Measurements from ENCODE around the gene ANKRD44. TPM values are rescaled to one million over a fixed set of nuclear protein-coding genes. Genes with fewer than 3 reads are reported as not detected.
A peak's percentile ranks its signal among the peaks of the same experiment; 100 is the strongest.
"Not testable (repeated sequence)": the region's sequence is repeated elsewhere in the genome, so short reads cannot be mapped to it uniquely, and the experiment has no call there.

ANKRD44 gene
- total RNA-seq, 1 donor from 2014 or later, result 40.6 TPM

GRCh38 chr2:197259470-197259999, 51.0 kb downstream of the ANKRD44 start:
- no peak for DNase-seq (ENCODE audit: low spot score)

- no peak for DNase-seq (ENCODE audit: low spot score)
These were observed 52.0 kb downstream of the ANKRD44 start for GRCh38 chr2:197258580-197258979.

GRCh38 chr2:197256547-197257170, 53.9 kb downstream of the ANKRD44 start:
- no peak for DNase-seq (ENCODE audit: low spot score)

- no peak for DNase-seq (ENCODE audit: low spot score)
These were observed 54.6 kb downstream of the ANKRD44 start for GRCh38 chr2:197256021-197256420.

GRCh38 chr2:197255543-197255942, 55.0 kb downstream of the ANKRD44 start:
- peak; percentile 74 for DNase-seq (ENCODE audit: low spot score)

- no peak for DNase-seq (ENCODE audit: low spot score)
These were observed 55.6 kb downstream of the ANKRD44 start for GRCh38 chr2:197254776-197255530.

- no peak for DNase-seq (ENCODE audit: low spot score)
These were observed 59.0 kb downstream of the ANKRD44 start for GRCh38 chr2:197251576-197251975.

- no peak for DNase-seq (ENCODE audit: low spot score)
These were observed 59.4 kb downstream of the ANKRD44 start for GRCh38 chr2:197251163-197251562.

GRCh38 chr2:197250084-197250397, 60.5 kb downstream of the ANKRD44 start:
- no peak for DNase-seq (ENCODE audit: low spot score)

GRCh38 chr2:197249381-197250083, 61.0 kb downstream of the ANKRD44 start:
- no peak for DNase-seq (ENCODE audit: low spot score)

GRCh38 chr2:197248623-197249022, 62.0 kb downstream of the ANKRD44 start:
- no peak for DNase-seq (ENCODE audit: low spot score)

GRCh38 chr2:197248001-197248401, 62.6 kb downstream of the ANKRD44 start:
- DNase-seq (ENCODE audit: low spot score), result no peak

GRCh38 chr2:197247083-197247482, 63.5 kb downstream of the ANKRD44 start:
- DNase-seq (ENCODE audit: low spot score), result no peak

GRCh38 chr2:197245829-197246804, 64.5 kb downstream of the ANKRD44 start:
- no peak for DNase-seq (ENCODE audit: low spot score)

- DNase-seq (ENCODE audit: low spot score), result no peak
These were observed 66.2 kb downstream of the ANKRD44 start for GRCh38 chr2:197244349-197244748.

- DNase-seq (ENCODE audit: low spot score), result no peak
These were observed 67.9 kb downstream of the ANKRD44 start for GRCh38 chr2:197242719-197243118.

GRCh38 chr2:197241596-197241995, 69.0 kb downstream of the ANKRD44 start:
- DNase-seq (ENCODE audit: low spot score), result no peak

GRCh38 chr2:197241153-197241552, 69.4 kb downstream of the ANKRD44 start:
- DNase-seq (ENCODE audit: low spot score), result no peak

- DNase-seq (ENCODE audit: low spot score), result no peak
These were observed 70.0 kb downstream of the ANKRD44 start for GRCh38 chr2:197240421-197241041.

- DNase-seq (ENCODE audit: low spot score), result not testable (repeated sequence)
These were observed 70.6 kb downstream of the ANKRD44 start for GRCh38 chr2:197240018-197240417.

- DNase-seq (ENCODE audit: low spot score), result no peak
These were observed 71.1 kb downstream of the ANKRD44 start for GRCh38 chr2:197239434-197239833.
